22Rv1 (cell line): ENCODE data around the gene AGXT2.

Experiments used
- ZFX ChIP-seq: fragments of 450-650 bp; IDR thresholded peaks from 2 replicates; pipeline ENCODE4 v1.6.1; 2017; ENCODE audit warnings: antibody characterized with exemption, borderline replicate concordance
- TF ChIP-seq, protein P1 (sequence below): fragments of 450-650 bp; IDR thresholded peaks from 2 replicates; pipeline ENCODE4 v1.5.1; 2017; ENCODE audit warnings: mild to moderate bottlenecking

DNA sequence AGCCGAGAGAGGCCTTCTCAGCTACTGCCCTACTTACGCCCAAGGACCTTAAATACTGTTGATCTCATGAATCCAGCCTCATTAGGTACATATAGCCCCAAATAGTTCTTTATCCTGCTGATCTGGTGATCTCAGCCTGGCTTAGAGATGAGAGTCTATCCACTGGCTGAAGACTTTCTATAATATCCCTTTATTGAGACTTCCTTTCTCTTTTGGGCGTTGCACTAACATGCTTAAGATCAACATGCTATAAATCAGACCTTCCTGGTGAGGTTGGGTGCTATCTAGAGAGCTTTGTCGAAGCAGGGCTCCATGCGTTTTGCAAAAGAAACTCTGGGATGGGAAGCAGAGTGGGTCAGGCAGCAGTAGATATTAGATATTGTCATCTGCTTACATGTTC, 44.0 kb upstream of the AGXT2 start:
- TF ChIP-seq, protein P1, sequence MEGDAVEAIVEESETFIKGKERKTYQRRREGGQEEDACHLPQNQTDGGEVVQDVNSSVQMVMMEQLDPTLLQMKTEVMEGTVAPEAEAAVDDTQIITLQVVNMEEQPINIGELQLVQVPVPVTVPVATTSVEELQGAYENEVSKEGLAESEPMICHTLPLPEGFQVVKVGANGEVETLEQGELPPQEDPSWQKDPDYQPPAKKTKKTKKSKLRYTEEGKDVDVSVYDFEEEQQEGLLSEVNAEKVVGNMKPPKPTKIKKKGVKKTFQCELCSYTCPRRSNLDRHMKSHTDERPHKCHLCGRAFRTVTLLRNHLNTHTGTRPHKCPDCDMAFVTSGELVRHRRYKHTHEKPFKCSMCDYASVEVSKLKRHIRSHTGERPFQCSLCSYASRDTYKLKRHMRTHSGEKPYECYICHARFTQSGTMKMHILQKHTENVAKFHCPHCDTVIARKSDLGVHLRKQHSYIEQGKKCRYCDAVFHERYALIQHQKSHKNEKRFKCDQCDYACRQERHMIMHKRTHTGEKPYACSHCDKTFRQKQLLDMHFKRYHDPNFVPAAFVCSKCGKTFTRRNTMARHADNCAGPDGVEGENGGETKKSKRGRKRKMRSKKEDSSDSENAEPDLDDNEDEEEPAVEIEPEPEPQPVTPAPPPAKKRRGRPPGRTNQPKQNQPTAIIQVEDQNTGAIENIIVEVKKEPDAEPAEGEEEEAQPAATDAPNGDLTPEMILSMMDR: no peak
- TF ChIP-seq ZFX: no peak
